ENCODE measurements around the gene NPC1.
"Not testable (repeated sequence)": the region's sequence is repeated elsewhere in the genome, so short reads cannot be mapped to it uniquely, and the experiment has no call there.

Gene NPC1

GRCh38 chr18:23526501-23527063, 59.7 kb downstream of the NPC1 start:
- DNase-seq = no peak

- no peak for DNase-seq
These were observed 62.0 kb downstream of the NPC1 start for GRCh38 chr18:23524213-23524707.

GRCh38 chr18:23523429-23524212, 62.7 kb downstream of the NPC1 start:
- no peak for DNase-seq

- DNase-seq = peak in 2 of 56 donors; percentile 11 to 25
These were observed 64.4 kb downstream of the NPC1 start for GRCh38 chr18:23521907-23522306.

- no peak for DNase-seq
These were observed 65.0 kb downstream of the NPC1 start for GRCh38 chr18:23521271-23521670.

- no peak for DNase-seq
These were observed 66.6 kb downstream of the NPC1 start for GRCh38 chr18:23519734-23520133.

GRCh38 chr18:23515911-23516546, 70.3 kb downstream of the NPC1 start:
- DNase-seq = peak in 55 of 56 donors; percentile 6 to 90 (median 64)

- DNase-seq = no peak
These were observed 73.7 kb downstream of the NPC1 start for GRCh38 chr18:23512641-23513040.

GRCh38 chr18:23512216-23512615, 74.1 kb downstream of the NPC1 start:
- DNase-seq = not testable (repeated sequence)

GRCh38 chr18:23510923-23511322, 75.4 kb downstream of the NPC1 start:
- DNase-seq = not testable (repeated sequence)

- no peak for DNase-seq
These were observed 79.9 kb downstream of the NPC1 start for GRCh38 chr18:23506393-23506792.

- no peak for DNase-seq
These were observed 81.6 kb downstream of the NPC1 start for GRCh38 chr18:23504720-23505119.

- DNase-seq = no peak
These were observed 82.4 kb downstream of the NPC1 start for GRCh38 chr18:23503963-23504344.

GRCh38 chr18:23503038-23503962, 83.0 kb downstream of the NPC1 start, which contains the start of gene RMC1:
Gene RMC1, plus strand, starts transcription at chr18:23503511. Its CDS starts 108 bp downstream, at chr18:23503619.
- peak; percentile 39 to 98 (median 92) for DNase-seq

GRCh38 chr18:23502516-23503037, 83.7 kb downstream of the NPC1 start:
- DNase-seq = no peak

- DNase-seq = no peak
These were observed 84.7 kb downstream of the NPC1 start for GRCh38 chr18:23501626-23502025.

GRCh38 chr18:23499291-23499781, 87.0 kb downstream of the NPC1 start:
- no peak for DNase-seq

- DNase-seq = peak in 49 of 56 donors; percentile 4 to 87 (median 39)
These were observed 87.4 kb downstream of the NPC1 start for GRCh38 chr18:23498877-23499276.

GRCh38 chr18:23498117-23498516, 88.2 kb downstream of the NPC1 start:
- no peak for DNase-seq

- DNase-seq = no peak
These were observed 90.4 kb downstream of the NPC1 start for GRCh38 chr18:23495723-23496440.

Data from nucleus accumbens (tissue), 56 donors.